ENCODE measurements around the gene FAM114A1.

The FAM114A1 gene

GRCh38 chr4:38831653-38832052 lies 36.0 kb upstream of the FAM114A1 start:
- H3K79me2 ChIP-seq (ENCODE audit: low read length): peaks cover 24% of the 10 kb centered on the region
- no peak overlapping the region for H2AFZ ChIP-seq (ENCODE audit: low read depth, low read length)
- TF ChIP-seq, protein P1, sequence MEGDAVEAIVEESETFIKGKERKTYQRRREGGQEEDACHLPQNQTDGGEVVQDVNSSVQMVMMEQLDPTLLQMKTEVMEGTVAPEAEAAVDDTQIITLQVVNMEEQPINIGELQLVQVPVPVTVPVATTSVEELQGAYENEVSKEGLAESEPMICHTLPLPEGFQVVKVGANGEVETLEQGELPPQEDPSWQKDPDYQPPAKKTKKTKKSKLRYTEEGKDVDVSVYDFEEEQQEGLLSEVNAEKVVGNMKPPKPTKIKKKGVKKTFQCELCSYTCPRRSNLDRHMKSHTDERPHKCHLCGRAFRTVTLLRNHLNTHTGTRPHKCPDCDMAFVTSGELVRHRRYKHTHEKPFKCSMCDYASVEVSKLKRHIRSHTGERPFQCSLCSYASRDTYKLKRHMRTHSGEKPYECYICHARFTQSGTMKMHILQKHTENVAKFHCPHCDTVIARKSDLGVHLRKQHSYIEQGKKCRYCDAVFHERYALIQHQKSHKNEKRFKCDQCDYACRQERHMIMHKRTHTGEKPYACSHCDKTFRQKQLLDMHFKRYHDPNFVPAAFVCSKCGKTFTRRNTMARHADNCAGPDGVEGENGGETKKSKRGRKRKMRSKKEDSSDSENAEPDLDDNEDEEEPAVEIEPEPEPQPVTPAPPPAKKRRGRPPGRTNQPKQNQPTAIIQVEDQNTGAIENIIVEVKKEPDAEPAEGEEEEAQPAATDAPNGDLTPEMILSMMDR (IDR thresholded peaks at IDR 0.05; ENCODE audit: low read depth, low read length): no peak
- no peak for TF ChIP-seq EZH2phosphoT487 (IDR thresholded peaks at IDR 0.05; ENCODE audit: low read depth)
- no peak overlapping the region for H3K4me3 ChIP-seq (ENCODE audit: low read length)
- no peaks in the 10 kb centered on the region for H4K20me1 ChIP-seq (ENCODE audit: insufficient read depth, low read length)
- H3K36me3 ChIP-seq (replicated peaks; ENCODE audit: low read depth, low read length): peaks cover 35% of the 10 kb centered on the region
- H3K9ac ChIP-seq (ENCODE audit: low read length): no peak overlapping the region
- H3K4me1 ChIP-seq (ENCODE audit: low read length): no peaks in the 10 kb centered on the region
- peaks cover 15% of the 10 kb centered on the region; the same call in 1 of the 2 replicates for H3K9me3 ChIP-seq (ENCODE audit: insufficient read depth, low read length)
- H3K27ac ChIP-seq (ENCODE audit: low read length): no peak overlapping the region
- H3K27me3 ChIP-seq (ENCODE audit: low read depth, low read length): no peaks in the 10 kb centered on the region
- no peak overlapping the region for H3K4me2 ChIP-seq (ENCODE audit: low read length)

DNA sequence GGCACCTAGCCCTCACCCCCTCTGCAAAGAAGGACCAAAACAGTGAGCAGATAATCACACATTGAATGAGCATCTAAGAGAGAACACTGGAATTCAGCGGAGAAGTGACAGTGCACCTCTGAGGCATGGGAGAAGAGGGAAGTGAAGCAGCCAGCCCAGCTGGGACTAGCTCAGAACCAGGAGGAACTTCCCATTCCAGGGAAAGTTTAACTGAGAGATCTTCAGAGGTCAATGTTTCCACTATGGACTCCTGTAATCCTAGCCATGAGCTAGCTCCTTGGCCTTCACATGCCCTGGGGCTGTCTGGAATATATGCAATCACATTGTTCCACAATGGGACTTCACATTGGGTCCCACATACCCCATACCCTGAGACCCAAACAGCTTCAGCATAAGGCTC lies 35.4 kb upstream of the FAM114A1 start:
- peaks cover 17% of the 10 kb centered on the region; the same call in 1 of the 2 replicates for H3K9me3 ChIP-seq (ENCODE audit: insufficient read depth, low read length)
- peaks cover 2% of the 10 kb centered on the region; the same call in 1 of the 2 replicates for H3K4me1 ChIP-seq (ENCODE audit: low read length)
- H3K79me2 ChIP-seq (ENCODE audit: low read length): peaks cover 24% of the 10 kb centered on the region
- peaks cover 31% of the 10 kb centered on the region for H3K36me3 ChIP-seq (replicated peaks; ENCODE audit: low read depth, low read length)
- H3K27ac ChIP-seq (ENCODE audit: low read length): no peak overlapping the region
- H3K9ac ChIP-seq (ENCODE audit: low read length): no peak overlapping the region
- H2AFZ ChIP-seq (ENCODE audit: low read depth, low read length): no peak overlapping the region
- TF ChIP-seq EZH2phosphoT487 (IDR thresholded peaks at IDR 0.05; ENCODE audit: low read depth): no peak
- TF ChIP-seq, protein P1 (IDR thresholded peaks at IDR 0.05; ENCODE audit: low read depth, low read length): no peak
- no peak overlapping the region for H3K4me3 ChIP-seq (ENCODE audit: low read length)
- no peaks in the 10 kb centered on the region for H3K27me3 ChIP-seq (ENCODE audit: low read depth, low read length)
- H4K20me1 ChIP-seq (ENCODE audit: insufficient read depth, low read length): no peaks in the 10 kb centered on the region
- H3K4me2 ChIP-seq (ENCODE audit: low read length): no peak overlapping the region

- H3K4me1 ChIP-seq (ENCODE audit: low read length): peaks cover 5% of the 10 kb centered on the region; the same call in 1 of the 2 replicates
- TF ChIP-seq, protein P1 (IDR thresholded peaks at IDR 0.05; ENCODE audit: low read depth, low read length): no peak
- no peak for TF ChIP-seq EZH2phosphoT487 (IDR thresholded peaks at IDR 0.05; ENCODE audit: low read depth)
- H3K4me3 ChIP-seq (ENCODE audit: low read length): no peak overlapping the region
- H2AFZ ChIP-seq (ENCODE audit: low read depth, low read length): no peak overlapping the region
- H3K4me2 ChIP-seq (ENCODE audit: low read length): no peak overlapping the region
- peaks cover 37% of the 10 kb centered on the region for H3K36me3 ChIP-seq (replicated peaks; ENCODE audit: low read depth, low read length)
- H3K27me3 ChIP-seq (ENCODE audit: low read depth, low read length): no peaks in the 10 kb centered on the region
- H3K79me2 ChIP-seq (ENCODE audit: low read length): peaks cover 24% of the 10 kb centered on the region
- H4K20me1 ChIP-seq (ENCODE audit: insufficient read depth, low read length): no peaks in the 10 kb centered on the region
- H3K9ac ChIP-seq (ENCODE audit: low read length): no peak overlapping the region
- H3K9me3 ChIP-seq (ENCODE audit: insufficient read depth, low read length): peaks cover 21% of the 10 kb centered on the region; the same call in 1 of the 2 replicates
- H3K27ac ChIP-seq (ENCODE audit: low read length): no peak overlapping the region
Observed at GRCh38 chr4:38832624-38833528, 34.7 kb upstream of the FAM114A1 start.

DNA sequence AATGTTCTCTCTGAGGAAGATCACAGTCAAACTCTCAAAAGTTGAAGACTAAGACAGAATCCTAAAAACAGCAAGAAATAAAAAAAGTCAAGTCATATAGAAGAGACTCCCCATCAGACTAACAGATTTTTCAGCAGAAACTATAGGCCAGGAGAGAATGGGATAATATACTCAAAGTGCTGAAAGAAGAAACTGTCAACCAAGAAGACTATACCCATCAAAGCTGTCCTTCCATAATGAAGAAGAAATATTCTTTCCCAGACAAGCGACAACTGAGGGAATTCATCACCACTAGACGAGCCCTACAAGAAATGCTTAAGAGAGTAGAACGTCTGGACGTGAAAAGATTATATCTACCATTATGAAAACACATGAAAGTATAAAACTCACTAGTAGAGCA lies 33.0 kb upstream of the FAM114A1 start:
- peaks cover 21% of the 10 kb centered on the region; the same call in 1 of the 2 replicates for H3K9me3 ChIP-seq (ENCODE audit: insufficient read depth, low read length)
- H3K4me2 ChIP-seq (ENCODE audit: low read length): no peak overlapping the region
- H3K9ac ChIP-seq (ENCODE audit: low read length): no peak overlapping the region
- H3K27ac ChIP-seq (ENCODE audit: low read length): no peak overlapping the region
- H3K79me2 ChIP-seq (ENCODE audit: low read length): peaks cover 24% of the 10 kb centered on the region
- TF ChIP-seq, protein P1 (IDR thresholded peaks at IDR 0.05; ENCODE audit: low read depth, low read length): no peak
- no peak for TF ChIP-seq EZH2phosphoT487 (IDR thresholded peaks at IDR 0.05; ENCODE audit: low read depth)
- H3K4me1 ChIP-seq (ENCODE audit: low read length): peaks cover 5% of the 10 kb centered on the region; the same call in 1 of the 2 replicates
- no peak overlapping the region for H2AFZ ChIP-seq (ENCODE audit: low read depth, low read length)
- H3K36me3 ChIP-seq (replicated peaks; ENCODE audit: low read depth, low read length): peaks cover 26% of the 10 kb centered on the region
- no peaks in the 10 kb centered on the region for H3K27me3 ChIP-seq (ENCODE audit: low read depth, low read length)
- no peaks in the 10 kb centered on the region for H4K20me1 ChIP-seq (ENCODE audit: insufficient read depth, low read length)
- H3K4me3 ChIP-seq (ENCODE audit: low read length): no peak overlapping the region

Data from OCI-LY3 (cell line).